Left kidney (tissue), 2 donors: Measurements from ENCODE around the gene DMBX1. TPM values are rescaled to one million over a fixed set of nuclear protein-coding genes. Genes with fewer than 3 reads are reported as not detected.

Source experiments
- DNase-seq: peaks from one replicate; pipeline ENCODE4 v3.0.0-alpha.2; 2013
- polyA plus RNA-seq: library from polyadenylated mRNA; unstranded; fragments of 120-200 nt; gene quantifications from one replicate; pipeline ENCODE4 v1.2.1, GENCODE V29; 2013; ENCODE audit not compliant: insufficient read length

The DMBX1 gene
- polyA plus RNA-seq, 1 donor, result not detected

DNA sequence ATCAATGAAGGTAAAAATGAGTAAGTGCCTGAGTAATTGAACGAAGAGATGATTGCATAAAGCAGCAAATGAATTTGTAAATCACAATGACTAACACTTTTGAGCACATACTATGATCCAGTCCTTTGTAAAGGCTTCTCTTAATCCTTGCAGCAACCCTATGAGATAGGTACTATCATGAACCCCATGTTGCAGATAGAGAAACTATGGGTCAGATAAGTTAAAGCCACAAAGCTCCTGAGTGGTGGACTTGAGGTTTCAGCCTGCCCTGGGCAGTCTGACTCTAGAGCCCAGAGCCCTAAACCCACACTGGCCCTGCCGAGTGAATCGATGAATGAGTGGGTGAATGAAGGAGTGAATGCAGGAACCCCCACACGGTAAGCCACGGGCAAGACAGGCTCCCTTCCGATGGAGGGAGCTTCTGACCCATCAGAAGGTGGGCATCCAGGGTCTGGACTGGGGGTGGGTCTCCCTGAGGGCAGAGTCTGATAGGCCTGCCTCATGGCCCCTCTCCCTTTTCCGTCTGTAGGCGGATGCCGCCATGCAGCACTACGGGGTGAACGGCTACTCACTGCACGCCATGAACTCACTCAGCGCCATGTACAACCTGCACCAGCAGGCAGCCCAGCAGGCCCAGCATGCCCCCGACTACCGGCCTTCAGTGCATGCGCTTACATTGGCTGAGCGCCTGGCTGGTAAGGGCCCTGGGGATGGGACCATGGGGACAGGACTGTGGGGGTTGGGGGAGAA lies 17.0 kb downstream of the DMBX1 start:
- no peak for DNase-seq

DNA sequence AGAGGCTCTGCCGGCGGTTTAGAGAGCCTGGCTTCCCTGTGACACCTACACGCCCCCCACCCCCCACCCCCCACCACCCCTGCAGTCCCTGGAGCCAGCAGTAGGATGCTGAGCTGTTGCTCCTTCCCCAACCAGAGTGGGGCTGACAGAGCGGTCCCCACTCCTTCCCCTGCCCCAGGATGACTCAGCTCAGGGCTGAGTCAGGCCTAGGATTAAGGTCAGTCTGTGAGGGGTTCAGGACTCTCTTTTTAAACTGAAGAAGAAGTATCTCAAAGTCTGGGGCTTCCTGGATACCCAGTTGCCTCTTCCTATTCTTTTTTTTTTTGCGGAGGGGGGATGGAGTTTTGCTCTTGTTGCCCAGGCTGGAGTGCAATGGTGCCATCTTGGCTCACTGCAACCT lies 19.1 kb downstream of the DMBX1 start:
- DNase-seq, result no peak

DNA sequence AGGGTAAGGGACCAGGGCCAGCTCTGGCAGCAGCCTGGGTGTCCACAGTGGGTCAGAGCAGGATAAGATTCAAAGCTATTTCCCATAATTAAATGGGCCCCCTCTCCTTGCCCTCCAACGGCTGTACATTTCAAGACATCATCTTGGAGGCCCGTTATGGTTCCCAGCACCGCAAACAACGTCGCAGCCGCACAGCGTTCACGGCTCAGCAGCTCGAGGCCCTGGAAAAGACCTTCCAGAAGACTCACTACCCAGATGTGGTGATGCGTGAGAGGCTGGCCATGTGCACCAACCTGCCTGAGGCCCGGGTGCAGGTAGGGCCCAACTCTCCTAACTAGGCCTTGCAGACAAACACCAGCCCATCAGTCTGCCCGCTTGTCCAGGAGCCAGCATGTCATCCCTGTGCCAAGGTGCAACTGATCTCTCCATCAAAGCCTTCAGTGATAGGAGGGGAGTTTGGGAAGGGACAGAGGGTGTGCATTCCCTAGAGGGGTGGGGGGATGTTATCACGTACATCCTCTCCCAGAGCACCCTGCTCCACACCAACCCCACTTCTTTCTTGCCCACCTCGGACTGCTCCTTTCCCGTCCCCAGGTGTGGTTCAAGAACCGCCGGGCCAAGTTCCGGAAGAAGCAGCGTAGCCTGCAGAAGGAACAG lies 20.8 kb downstream of the DMBX1 start:
- no peak for DNase-seq

DNA sequence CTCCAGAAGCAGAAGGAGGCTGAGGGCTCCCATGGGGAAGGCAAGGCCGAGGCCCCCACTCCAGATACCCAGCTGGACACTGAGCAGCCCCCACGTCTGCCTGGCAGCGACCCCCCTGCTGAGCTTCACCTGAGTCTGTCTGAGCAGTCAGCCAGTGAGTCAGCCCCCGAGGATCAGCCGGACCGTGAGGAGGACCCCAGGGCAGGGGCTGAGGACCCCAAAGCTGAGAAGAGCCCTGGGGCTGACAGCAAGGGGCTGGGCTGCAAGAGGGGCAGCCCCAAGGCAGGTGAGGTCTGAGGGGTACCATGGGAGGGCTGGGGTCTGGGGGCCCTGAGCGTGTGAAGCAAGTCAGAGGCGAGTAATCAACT lies 21.3 kb downstream of the DMBX1 start:
- no peak for DNase-seq

DNA sequence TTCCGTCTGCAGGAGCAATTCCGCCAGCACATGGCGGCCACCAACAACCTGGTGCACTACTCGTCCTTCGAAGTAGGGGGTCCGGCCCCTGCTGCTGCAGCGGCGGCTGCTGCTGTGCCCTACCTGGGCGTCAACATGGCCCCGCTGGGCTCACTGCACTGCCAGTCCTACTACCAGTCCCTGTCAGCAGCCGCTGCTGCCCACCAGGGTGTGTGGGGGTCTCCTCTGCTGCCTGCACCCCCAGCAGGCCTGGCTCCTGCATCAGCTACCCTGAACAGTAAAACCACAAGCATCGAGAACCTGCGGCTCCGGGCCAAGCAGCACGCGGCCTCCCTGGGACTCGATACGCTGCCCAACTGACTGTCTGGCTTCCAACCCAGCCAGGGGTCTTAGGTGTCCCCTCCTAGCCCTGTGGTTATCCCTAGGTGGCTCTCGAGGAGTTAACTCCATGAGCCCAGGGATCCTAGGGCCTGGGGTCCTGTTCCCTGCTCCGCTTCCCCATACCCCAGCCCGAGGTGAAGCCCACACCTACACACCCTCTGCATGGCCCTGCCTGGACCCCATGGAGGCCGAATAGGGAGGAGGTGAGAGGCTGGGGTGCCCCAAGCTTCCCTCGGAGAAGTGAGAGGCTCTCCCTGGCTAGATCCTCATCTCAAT lies 22.6 kb downstream of the DMBX1 start:
- DNase-seq, result no peak

DNA sequence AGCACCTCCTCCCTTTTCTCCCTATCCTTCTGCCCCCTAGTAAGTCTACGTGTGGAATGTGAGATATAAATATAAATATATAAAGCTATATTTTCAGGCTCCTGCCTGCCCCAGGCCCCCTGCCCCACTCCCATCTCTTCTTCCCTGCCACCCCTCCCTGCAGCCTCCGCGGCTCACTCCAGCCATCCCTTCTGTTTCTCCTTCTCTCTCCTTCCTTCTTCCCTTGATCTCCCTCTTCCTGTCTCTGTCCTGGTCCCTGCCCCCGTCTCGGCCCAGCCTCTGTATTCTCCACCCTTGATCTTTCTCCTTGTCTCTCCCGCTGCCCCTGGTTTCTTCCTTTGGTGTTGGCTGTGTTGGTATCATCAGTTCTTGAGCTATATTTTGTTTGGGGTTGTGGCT lies 23.2 kb downstream of the DMBX1 start:
- no peak for DNase-seq

DNA sequence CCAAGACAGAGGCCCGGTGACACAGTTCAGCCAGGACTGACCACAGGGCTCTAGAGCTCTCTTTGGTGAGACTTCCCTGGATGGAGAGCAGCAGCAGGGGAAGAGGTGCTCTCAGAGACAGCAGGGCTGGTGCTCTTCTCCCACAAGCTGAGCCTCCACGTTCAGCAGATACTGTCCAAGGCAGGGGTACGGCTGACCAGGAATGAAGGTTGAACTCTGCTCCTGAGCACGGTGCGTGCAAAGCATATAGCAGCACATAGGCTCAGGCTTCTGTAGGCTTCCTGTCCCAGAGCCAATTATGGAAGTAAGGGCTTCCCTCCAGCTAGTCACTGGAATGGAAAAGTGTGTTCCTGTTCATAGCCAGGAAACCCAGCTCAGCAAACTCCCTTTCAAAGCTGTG lies 23.9 kb downstream of the DMBX1 start:
- DNase-seq, result no peak

DNA sequence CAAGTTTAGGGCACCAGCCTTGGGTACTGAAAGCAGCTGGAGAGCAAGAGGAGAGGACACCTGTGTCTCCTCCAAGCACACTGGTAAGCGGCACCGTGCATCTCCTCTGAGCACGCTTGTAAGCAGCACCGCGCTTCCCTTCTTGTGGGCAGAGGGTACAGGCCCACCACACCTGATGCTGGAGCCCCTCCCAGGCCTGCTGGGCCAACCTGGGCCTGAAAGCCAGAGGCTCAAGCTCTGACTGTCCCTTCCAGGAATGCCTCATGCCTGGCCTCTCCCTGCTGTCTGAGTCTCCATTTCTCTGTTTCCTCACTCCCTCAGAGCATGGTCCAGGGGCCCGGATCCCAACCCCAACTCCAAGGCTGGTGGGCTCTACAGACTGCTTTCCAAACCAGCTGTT lies 25.9 kb downstream of the DMBX1 start:
- DNase-seq, result no peak

DNA sequence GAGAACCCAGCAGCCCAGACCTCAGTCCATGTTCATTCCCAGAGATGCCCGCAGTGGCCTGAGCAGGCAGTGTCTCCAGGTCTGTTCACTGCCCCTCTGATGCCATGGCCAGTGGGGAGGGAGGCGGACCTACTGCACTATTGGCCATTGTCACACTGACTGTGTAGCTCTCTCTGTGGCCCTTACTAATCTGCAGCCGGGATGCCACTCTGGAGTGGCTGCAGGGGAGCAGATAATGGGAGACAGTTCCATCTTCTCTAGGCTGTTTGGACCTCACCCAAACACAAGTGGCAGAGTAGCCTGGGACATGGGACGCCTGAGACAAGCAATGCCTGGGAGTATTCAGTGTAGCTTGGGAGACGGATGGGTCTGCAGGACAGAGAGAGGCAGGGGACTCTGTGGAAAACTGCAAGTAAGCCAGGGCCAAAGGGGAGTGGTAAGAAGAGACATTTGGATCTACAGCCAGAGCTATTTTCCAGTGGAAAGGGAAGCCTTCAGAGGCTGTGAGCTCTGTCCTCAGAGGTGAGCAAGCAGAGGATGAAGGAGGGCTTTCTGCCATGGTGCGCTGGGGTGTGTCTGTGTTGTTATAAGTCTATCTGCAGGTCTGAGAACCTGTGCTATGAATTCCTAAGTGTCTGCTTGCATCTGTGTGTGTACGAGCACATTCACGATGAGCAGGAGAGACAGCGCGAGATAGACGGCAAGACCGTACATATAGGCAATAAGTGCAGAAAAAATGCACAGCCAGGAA lies 26.7 kb downstream of the DMBX1 start:
- no peak for DNase-seq

DNA sequence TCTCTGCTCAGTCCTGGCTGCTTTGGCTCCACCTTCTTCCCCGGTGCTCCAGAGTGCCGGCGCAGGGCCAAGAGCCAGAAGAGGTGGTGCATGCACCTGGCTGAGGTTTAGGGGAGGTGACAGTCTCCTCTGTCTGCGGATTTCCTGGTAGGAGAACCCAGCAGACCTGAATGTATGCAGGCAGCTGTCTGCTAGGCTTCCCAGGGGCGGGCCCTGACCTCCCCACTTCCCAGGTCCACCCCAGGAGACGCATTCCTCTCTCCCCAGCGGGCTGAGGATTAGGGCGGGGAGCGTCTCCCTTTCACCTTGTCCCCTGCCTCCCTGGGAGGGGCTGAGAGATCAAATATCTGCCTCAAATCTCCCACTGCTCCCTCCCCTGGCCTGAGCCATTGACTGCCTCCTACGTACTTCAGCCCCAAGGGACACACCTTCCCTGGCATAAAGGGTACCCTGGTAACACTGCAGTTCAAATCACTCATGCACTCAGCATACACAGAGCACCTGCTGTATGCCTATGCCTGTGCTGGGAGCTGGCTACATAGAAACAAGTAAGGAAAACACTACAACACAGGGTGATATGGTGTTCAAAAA lies 27.5 kb downstream of the DMBX1 start:
- no peak for DNase-seq

DNA sequence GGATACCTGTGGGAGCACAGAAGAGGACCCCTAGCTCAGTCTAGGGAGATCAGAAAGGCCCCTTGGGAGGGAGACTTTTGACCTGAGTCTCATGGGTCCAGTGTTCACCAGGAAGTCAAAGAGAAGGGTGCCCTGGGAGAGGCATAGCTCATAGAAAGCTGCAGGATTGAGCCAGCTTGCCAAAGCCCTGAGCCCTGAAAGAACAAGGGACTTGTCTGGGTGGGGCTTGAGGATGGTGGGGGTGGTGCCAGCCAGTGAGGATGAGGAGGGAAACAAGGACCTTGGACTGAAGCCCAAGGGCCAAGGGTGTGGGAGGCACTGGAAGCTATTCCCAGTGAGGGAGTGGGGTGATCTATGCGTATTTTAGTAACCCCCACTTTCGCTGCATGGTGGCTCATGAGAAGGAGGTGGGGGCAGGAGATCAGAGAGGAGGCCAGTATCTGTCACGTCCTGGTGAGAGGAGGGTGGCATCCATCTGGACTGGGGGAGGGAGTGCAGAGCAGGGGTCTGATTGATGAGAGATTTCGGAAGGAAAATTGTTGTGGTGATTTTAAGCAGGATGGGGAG lies 28.4 kb downstream of the DMBX1 start:
- no peak for DNase-seq

DNA sequence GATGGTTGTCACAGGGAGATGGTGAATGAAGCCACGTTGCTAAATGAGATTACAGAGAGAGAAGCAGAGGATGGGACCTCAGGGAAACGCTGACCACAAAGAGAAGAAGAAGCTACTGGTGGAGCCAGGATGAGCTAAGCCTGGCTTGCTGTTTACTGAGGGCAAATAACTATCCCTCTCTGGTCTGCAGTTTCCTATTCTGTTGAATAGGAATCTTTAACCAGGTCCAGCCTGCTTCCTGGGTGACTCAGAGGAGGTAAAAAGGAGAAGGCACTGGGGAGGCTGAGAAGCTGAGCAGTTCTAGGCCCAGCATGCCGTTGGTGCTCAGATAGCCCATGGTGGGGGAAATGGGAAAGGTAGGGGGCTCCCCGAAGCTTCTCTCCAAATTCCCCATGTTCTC lies 29.6 kb downstream of the DMBX1 start:
- DNase-seq, result no peak

DNA sequence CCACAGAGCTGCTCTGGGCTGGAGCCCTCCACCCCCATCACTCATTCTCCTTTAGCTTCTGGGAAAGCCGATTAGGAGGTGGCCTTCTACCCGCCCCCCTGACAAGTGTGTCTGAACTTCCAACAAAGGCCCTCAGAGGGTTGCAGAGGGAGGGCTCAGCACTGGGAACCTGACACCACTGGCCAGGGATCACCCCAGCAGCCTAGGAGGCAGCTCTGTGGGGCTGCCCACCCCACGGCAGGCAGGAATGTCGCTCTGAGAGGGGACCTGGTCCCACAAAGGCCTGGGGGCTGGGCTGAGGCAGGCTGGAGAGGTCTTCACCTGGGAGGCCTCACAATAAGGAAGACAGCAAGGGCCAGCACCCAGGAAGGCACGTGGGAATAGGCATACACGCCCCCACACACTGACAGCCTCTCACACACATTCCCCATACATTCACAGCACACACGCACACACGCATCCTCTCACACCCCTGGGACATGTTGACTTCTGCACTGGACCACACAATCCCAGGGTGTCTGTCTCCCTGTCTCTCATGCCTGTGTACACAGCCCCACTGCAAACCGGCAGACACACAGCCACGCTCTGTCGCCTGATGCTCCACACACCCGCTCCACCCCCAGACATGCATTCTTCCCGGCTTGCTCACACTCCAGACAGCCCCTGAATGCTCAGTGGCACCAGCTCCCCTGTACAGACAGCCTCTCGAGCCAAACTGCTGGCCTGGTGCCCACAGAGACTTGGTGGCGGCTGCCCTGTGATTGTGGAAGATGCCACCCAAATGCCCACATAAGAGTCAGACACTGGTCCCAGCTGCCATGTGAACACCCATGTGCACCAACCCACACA lies 30.7 kb downstream of the DMBX1 start:
- DNase-seq, result no peak

DNA sequence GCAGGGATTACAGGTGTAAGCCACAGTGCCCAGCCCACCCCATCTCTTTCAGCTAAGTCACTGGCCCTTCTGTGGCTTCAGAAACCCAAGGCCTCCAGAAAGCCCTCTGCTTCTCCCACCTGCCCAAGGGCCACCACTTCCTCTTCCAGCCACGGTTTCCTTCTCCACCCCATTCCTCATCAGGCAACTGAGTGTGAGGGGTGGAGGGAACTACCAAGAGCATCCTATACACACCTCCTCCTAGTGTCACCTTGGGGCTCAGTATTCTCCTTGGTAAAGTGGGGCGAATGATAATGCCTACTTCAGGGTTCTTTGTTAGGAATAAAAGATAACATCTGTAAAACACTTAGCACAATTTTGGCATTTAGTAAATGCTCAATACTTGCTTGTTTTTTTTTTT lies 31.8 kb downstream of the DMBX1 start:
- no peak for DNase-seq

DNA sequence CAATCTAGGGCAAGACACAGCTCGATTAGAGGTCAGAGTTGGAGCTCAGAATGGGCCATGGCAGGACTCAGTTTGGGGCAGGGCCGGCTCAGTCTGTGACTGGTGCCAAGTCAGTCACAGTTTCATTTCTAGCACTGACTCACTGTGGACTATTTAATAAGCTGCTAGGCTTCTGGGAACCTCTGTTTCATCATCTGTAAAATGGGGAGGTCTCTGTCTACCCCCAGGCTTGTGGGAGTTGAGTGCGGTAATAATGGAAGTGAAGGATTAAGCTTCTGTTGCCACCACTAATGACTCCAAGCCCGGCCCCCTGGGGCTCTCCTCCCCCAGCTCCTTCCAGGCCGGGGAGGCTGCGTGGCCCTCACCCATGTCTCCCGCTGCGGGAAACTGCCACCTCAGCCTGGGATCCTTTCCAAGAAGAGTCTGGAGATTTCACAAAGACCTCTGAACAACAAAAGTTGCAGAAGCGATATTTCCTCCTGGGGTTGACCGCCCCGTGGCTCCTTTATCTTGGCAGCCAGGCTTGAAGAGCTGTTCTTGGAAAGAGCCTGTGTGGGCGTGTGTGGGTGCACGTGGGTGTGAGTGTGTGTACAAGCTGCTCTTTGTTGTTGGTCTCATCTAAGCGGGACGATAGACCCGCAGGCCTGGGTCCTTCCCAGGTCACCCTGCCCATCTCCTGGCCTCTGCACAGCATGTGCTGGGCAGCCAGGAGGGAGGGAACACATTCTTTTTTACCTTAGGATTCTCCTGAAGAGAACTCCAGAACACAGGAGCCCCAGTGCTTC lies 32.7 kb downstream of the DMBX1 start:
- DNase-seq, result no peak

DNA sequence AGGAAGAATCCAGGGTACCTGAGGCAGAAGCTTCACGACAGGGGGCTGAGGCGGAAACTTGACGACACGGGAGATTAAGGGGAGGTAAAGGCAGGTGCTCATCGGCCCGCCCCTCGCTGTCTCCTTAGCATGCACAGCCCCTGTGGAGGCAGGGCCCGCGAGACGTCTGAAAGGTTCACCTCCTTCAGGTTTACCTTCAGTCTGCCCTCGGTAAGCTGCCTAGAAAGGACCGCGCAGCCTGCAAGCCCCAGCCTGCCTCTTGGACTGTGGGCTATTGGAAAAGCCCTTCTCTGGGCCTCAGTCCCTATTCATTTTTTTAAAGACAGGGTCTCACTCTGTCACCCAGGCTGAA lies 33.3 kb downstream of the DMBX1 start:
- no peak for DNase-seq

DNA sequence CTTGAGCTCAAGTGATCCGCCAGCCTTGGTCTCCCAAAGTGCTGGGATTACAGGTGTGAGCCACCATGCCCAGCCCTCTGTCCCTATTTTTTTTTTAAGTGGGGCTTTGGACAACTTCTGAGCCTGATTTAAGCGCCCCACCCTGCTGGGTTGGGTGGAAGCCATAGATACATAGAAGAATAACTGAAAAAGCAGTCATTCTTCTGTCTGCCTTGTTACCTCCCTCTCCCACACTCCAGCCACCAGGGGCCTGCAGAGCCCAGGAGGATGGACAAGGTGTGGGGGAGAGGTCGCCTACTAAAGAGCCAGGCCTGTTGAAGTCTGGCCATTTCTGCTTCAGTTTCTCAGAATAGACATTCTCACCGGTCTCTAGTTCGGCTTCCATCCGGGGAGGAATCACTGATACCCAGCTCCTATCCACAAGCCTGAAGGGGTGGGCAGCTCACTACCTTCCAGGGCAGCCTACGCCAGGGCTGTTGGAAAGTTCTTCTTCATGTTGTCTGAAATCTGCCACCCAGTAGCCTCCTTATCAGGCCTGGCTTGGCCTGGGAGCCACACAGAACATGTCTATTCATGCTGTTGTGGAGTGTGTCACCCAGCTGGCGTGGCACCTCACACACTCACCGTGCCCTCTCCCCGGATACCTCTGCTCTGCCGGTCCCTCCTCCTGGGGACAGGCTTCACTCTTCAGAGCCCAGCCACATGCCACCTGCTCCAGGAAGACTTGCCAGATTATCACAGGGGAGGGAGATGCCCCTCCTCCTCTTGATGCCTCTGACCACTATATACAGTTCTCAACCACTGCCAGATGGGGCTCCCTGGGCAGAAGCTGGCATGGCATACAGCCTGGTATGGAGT lies 34.1 kb downstream of the DMBX1 start:
- no peak for DNase-seq

DNA sequence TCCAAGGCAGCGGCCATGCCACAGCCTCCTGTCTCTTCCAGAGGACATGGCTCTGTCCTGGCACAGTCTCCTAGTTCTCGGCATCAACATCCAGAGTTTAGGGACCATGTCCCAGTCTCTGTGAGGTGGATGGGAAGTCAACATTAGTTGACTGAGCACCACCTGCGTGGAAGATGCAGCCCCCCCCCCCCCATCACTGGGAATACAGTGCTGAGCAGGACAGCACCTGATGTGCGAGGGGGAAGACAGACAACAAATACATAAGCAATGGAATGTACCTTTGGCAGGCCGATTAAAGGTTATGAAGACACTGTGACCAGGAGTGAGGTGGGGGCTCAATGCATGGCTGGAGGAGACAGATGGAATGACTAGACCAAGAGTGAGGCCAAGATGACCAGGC lies 35.2 kb downstream of the DMBX1 start:
- DNase-seq, result no peak

DNA sequence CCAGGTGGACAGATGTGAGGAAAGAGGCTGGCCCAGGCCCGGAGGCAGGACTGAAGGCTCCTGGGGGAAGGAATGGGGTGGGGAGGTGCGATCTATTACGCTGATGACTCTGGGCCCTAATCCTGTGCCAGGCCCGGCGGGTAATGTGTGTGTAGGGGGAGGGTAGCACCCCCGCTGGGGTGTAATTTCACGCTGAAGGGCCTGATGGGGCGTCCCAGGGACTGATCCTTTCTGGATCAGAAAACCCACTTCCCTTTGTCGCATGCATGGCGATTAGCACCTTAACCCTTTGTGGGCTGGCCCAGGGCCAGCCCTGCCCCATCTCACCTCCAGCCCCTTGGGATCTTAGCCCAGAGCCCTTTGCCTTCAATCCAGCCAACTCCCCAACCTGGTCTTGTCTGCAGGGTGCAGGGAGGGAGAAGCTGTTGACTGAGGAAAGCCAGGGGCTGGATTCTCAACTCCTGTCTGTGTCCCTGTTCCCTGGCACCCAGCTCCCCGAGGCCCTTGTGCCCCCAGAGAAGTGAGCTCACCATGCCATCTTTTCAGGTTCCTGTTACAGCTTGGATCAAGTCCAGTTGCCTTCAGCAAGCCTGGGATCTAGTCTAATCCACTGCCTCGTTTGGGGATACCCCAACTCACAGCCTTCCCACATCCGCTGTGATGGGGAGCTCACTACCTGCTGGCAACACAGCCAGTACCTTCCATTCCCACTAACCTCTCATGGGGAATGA lies 35.8 kb downstream of the DMBX1 start:
- no peak for DNase-seq
